BJ (cell line): ENCODE measurements around the gene NASP. TPM values are rescaled to one million over a fixed set of nuclear protein-coding genes. Genes with fewer than 3 reads are reported as not detected.
"Not testable (repeated sequence)": the region's sequence is repeated elsewhere in the genome, so short reads cannot be mapped to it uniquely, and the experiment has no call there.

Source experiments
- CTCF ChIA-PET: fragments of 350-600 bp; formaldehyde crosslinking; extraction: SDS; loops from one replicate; lab custom pipeline; 2021; ENCODE audit warnings: antibody characterized with exemption, inconsistent platforms; lab: Yijun Ruan, JAX
- POLR2A ChIA-PET: fragments of 300-600 bp; sonication (Branson Sonifier 250); formaldehyde crosslinking; extraction: SDS; loops from one replicate; lab custom pipeline; 2021; ENCODE audit warnings: antibody characterized with exemption; lab: Charles Lee
- DNase-seq: peaks from one replicate; pipeline ENCODE4 v3.0.0-alpha.2; 2011; ENCODE audit warnings: low read depth
- H3K27me3 ChIP-seq: 2 replicates; pipeline ENCODE4 v1.6.0; 2011; ENCODE audit warnings: low read length; ENCODE audit not compliant: control insufficient read depth, insufficient read depth
- H3K36me3 ChIP-seq: 2 replicates; pipeline ENCODE4 v1.5.1; 2011; ENCODE audit warnings: low read length; ENCODE audit not compliant: control insufficient read depth, insufficient read depth
- H3K4me3 ChIP-seq: 2 replicates; pipeline ENCODE4 v1.5.1; 2011; ENCODE audit warnings: low read depth, mild to moderate bottlenecking, control low read depth, low read length
- CTCF ChIP-seq: IDR thresholded peaks from 2 replicates; pipeline ENCODE4 v1.5.1; 2011; ENCODE audit warnings: low read depth, mild to moderate bottlenecking, control low read depth, inconsistent platforms, low read length, moderate library complexity; ENCODE audit not compliant: insufficient read depth
- polyA plus RNA-seq: library from polyadenylated mRNA; depleted of rRNA; stranded (reverse); fragments of >200 nt; gene quantifications from 2 replicates; pipeline ENCODE4 v1.2.3, GENCODE V29; 2011

The NASP gene
- polyA plus RNA-seq, 1 experiment = 43.9 TPM

- ChIA-PET CTCF (no interaction called here), POLR2A (no interaction called here)
- no peak for TF ChIP-seq CTCF
- H3K4me3 ChIP-seq = no peak overlapping the region
- DNase-seq = no peak
- peaks cover 3% of the 10 kb centered on the region for H3K36me3 ChIP-seq
- no peaks in the 10 kb centered on the region for H3K27me3 ChIP-seq
These were observed 6.0 kb downstream of the NASP start for GRCh38 chr1:45589861-45590260.

- POLR2A ChIA-PET = interaction anchor here (0.7 kb wide), 1 partner anchor 289 kb away, joined by 4 read pairs; no protein-coding TSS in a partner anchor
- Histone ChIP-seq H3K4me3 (no peak overlapping the region), H3K36me3 (peaks cover 4% of the 10 kb centered on the region), H3K27me3 (no peaks in the 10 kb centered on the region)
- TF ChIP-seq CTCF = no peak
- DNase-seq = no peak
- CTCF ChIA-PET = interaction anchor here (1.2 kb wide), 1 partner anchor 24 kb away, joined by 3 read pairs; no protein-coding TSS in a partner anchor
These were observed 10.6 kb downstream of the NASP start for GRCh38 chr1:45594412-45594811.

- DNase-seq, H3K4me3 ChIP-seq, H3K36me3 ChIP-seq, POLR2A ChIA-PET, H3K27me3 ChIP-seq, CTCF ChIA-PET: not testable (repeated sequence)
These were observed 12.9 kb downstream of the NASP start for GRCh38 chr1:45596765-45597164.

GRCh38 chr1:45604239-45604638 lies 20.4 kb downstream of the NASP start:
- no peaks in the 10 kb centered on the region for H3K27me3 ChIP-seq
- CTCF ChIA-PET = no interaction called here

GRCh38 chr1:45607404-45608074 lies 23.7 kb downstream of the NASP start:
- ChIA-PET POLR2A (no interaction called here), CTCF (interaction anchor here (0.7 to 2.0 kb wide), 2 partner anchors 8 to 238 kb away, joined by 3 to 5 read pairs; no protein-coding TSS in a partner anchor)
- H3K36me3 ChIP-seq = peaks cover 1% of the 10 kb centered on the region; the same call in 1 of the 2 replicates
- no peak for DNase-seq
- H3K4me3 ChIP-seq = no peak overlapping the region
- no peaks in the 10 kb centered on the region for H3K27me3 ChIP-seq
- no peak for TF ChIP-seq CTCF

More at GRCh38 chr1:45604239-45604638, 20.4 kb downstream of the NASP start:
- DNase-seq = no peak
- POLR2A ChIA-PET = interaction anchor here (0.6 kb wide), 1 partner anchor 73 kb away, joined by 8 read pairs; no protein-coding TSS in a partner anchor
- no peak for TF ChIP-seq CTCF
- H3K4me3 ChIP-seq = no peak overlapping the region
- H3K36me3 ChIP-seq = 0 out of 2 replicates have a peak, but pooled peaks cover 1% of the 10 kb centered on the region
